ENCODE results near the gene ARHGAP24.

GRCh38 chr4:85697854-85698253, 222.9 kb downstream of the ARHGAP24 start:
- TF ChIP-seq JUND (IDR thresholded peaks at IDR 0.05) (no peak), CTCF (IDR thresholded peaks at IDR 0.05; ENCODE audit: low read depth, low read length, missing input control) (no peak)

Measured in liver (tissue), 3 donors.